ENCODE measurements around the gene AFF1.

AFF1 gene

GRCh38 chr4:87086143-87086805 is 151.5 kb downstream of the AFF1 start:
- 91 to 96% methylated on average over 4 to 7 of the region's 12 CpGs for WGBS, 2 experiments (ENCODE audit: insufficient coverage in 2 of 2)
- no peak overlapping the region for H3K27ac ChIP-seq (ENCODE audit: low read depth, low read length, severe bottlenecking)
- H3K4me1 ChIP-seq (ENCODE audit: control insufficient read depth, insufficient read depth, low read length, poor library complexity, severe bottlenecking): no peaks in the 10 kb centered on the region
- H3K36me3 ChIP-seq (ENCODE audit: control insufficient read depth, insufficient read depth, low read length): peaks cover 9% of the 10 kb centered on the region
- H3K9me3 ChIP-seq (ENCODE audit: control insufficient read depth, low read length): no peaks in the 10 kb centered on the region
- H3K4me3 ChIP-seq (ENCODE audit: extremely low read depth, insufficient read depth, low read length, poor library complexity, severe bottlenecking): no peak overlapping the region

- Histone ChIP-seq H3K27ac (ENCODE audit: low read depth, low read length, severe bottlenecking) (no peak overlapping the region), H3K4me1 (ENCODE audit: control insufficient read depth, insufficient read depth, low read length, poor library complexity, severe bottlenecking) (no peaks in the 10 kb centered on the region), H3K36me3 (ENCODE audit: control insufficient read depth, insufficient read depth, low read length) (peaks cover 11% of the 10 kb centered on the region), H3K4me3 (ENCODE audit: extremely low read depth, insufficient read depth, low read length, poor library complexity, severe bottlenecking) (no peak overlapping the region), H3K9me3 (ENCODE audit: control insufficient read depth, low read length) (no peaks in the 10 kb centered on the region)
- WGBS, 2 experiments (ENCODE audit: insufficient coverage in 2 of 2): 94 to 100% methylated on average over 1 of the region's 1 CpG
These were observed 152.2 kb downstream of the AFF1 start for GRCh38 chr4:87087015-87087414.

- H3K4me3 ChIP-seq (ENCODE audit: extremely low read depth, insufficient read depth, low read length, poor library complexity, severe bottlenecking): no peak overlapping the region
These were observed 152.6 kb downstream of the AFF1 start for GRCh38 chr4:87087420-87087819.

GRCh38 chr4:87088186-87088585 is 153.4 kb downstream of the AFF1 start:
- Histone ChIP-seq H3K9me3 (ENCODE audit: control insufficient read depth, low read length) (no peaks in the 10 kb centered on the region), H3K27ac (ENCODE audit: low read depth, low read length, severe bottlenecking) (no peak overlapping the region), H3K36me3 (ENCODE audit: control insufficient read depth, insufficient read depth, low read length) (peaks cover 12% of the 10 kb centered on the region), H3K4me1 (ENCODE audit: control insufficient read depth, insufficient read depth, low read length, poor library complexity, severe bottlenecking) (no peaks in the 10 kb centered on the region), H3K4me3 (ENCODE audit: extremely low read depth, insufficient read depth, low read length, poor library complexity, severe bottlenecking) (no peak overlapping the region)
- 94 to 95% methylated on average over 8 of the region's 8 CpGs for WGBS, 2 experiments (ENCODE audit: insufficient coverage in 2 of 2)

More at GRCh38 chr4:87087420-87087819, 152.6 kb downstream of the AFF1 start:
- H3K27ac ChIP-seq (ENCODE audit: low read depth, low read length, severe bottlenecking): no peak overlapping the region
- 92 to 100% methylated on average over 1 of the region's 1 CpG for WGBS, 2 experiments (ENCODE audit: insufficient coverage in 2 of 2)
- H3K9me3 ChIP-seq (ENCODE audit: control insufficient read depth, low read length): no peaks in the 10 kb centered on the region
- peaks cover 12% of the 10 kb centered on the region for H3K36me3 ChIP-seq (ENCODE audit: control insufficient read depth, insufficient read depth, low read length)
- no peaks in the 10 kb centered on the region for H3K4me1 ChIP-seq (ENCODE audit: control insufficient read depth, insufficient read depth, low read length, poor library complexity, severe bottlenecking)

- WGBS, 2 experiments (ENCODE audit: insufficient coverage in 2 of 2): 100% methylated on average over 1 of the region's 3 CpGs; no CpG with 5 or more reads in 1 of the 2 experiments
- H3K27ac ChIP-seq (ENCODE audit: low read depth, low read length, severe bottlenecking): no peak overlapping the region
These were observed 154.6 kb downstream of the AFF1 start for GRCh38 chr4:87089368-87089767.

GRCh38 chr4:87090305-87090704 is 155.5 kb downstream of the AFF1 start:
- no CpG with 5 or more reads among the region's 3 CpGs for WGBS, 2 experiments (ENCODE audit: insufficient coverage in 2 of 2)
- no peak overlapping the region for H3K4me3 ChIP-seq (ENCODE audit: extremely low read depth, insufficient read depth, low read length, poor library complexity, severe bottlenecking)
- no peaks in the 10 kb centered on the region for H3K4me1 ChIP-seq (ENCODE audit: control insufficient read depth, insufficient read depth, low read length, poor library complexity, severe bottlenecking)
- H3K27ac ChIP-seq (ENCODE audit: low read depth, low read length, severe bottlenecking): no peak overlapping the region
- H3K9me3 ChIP-seq (ENCODE audit: control insufficient read depth, low read length): no peaks in the 10 kb centered on the region
- H3K36me3 ChIP-seq (ENCODE audit: control insufficient read depth, insufficient read depth, low read length): peaks cover 24% of the 10 kb centered on the region

More at GRCh38 chr4:87089368-87089767, 154.6 kb downstream of the AFF1 start:
- Histone ChIP-seq H3K4me3 (ENCODE audit: extremely low read depth, insufficient read depth, low read length, poor library complexity, severe bottlenecking) (no peak overlapping the region), H3K4me1 (ENCODE audit: control insufficient read depth, insufficient read depth, low read length, poor library complexity, severe bottlenecking) (no peaks in the 10 kb centered on the region), H3K36me3 (ENCODE audit: control insufficient read depth, insufficient read depth, low read length) (peaks cover 20% of the 10 kb centered on the region), H3K9me3 (ENCODE audit: control insufficient read depth, low read length) (no peaks in the 10 kb centered on the region)

GRCh38 chr4:87092389-87093141 is 157.8 kb downstream of the AFF1 start:
- no peak overlapping the region for H3K4me3 ChIP-seq (ENCODE audit: extremely low read depth, insufficient read depth, low read length, poor library complexity, severe bottlenecking)
- WGBS, 2 experiments (ENCODE audit: insufficient coverage in 2 of 2): 88 to 100% methylated on average over 1 of the region's 4 CpGs
- H3K4me1 ChIP-seq (ENCODE audit: control insufficient read depth, insufficient read depth, low read length, poor library complexity, severe bottlenecking): peaks cover 3% of the 10 kb centered on the region
- H3K9me3 ChIP-seq (ENCODE audit: control insufficient read depth, low read length): no peaks in the 10 kb centered on the region
- peaks cover 24% of the 10 kb centered on the region for H3K36me3 ChIP-seq (ENCODE audit: control insufficient read depth, insufficient read depth, low read length)
- no peak overlapping the region for H3K27ac ChIP-seq (ENCODE audit: low read depth, low read length, severe bottlenecking)

- peaks cover 3% of the 10 kb centered on the region for H3K4me1 ChIP-seq (ENCODE audit: control insufficient read depth, insufficient read depth, low read length, poor library complexity, severe bottlenecking)
- no peak overlapping the region for H3K4me3 ChIP-seq (ENCODE audit: extremely low read depth, insufficient read depth, low read length, poor library complexity, severe bottlenecking)
- WGBS, 2 experiments (ENCODE audit: insufficient coverage in 2 of 2): 34 to 54% methylated on average over 3 to 4 of the region's 4 CpGs
- no peak overlapping the region for H3K27ac ChIP-seq (ENCODE audit: low read depth, low read length, severe bottlenecking)
- no peaks in the 10 kb centered on the region for H3K9me3 ChIP-seq (ENCODE audit: control insufficient read depth, low read length)
- H3K36me3 ChIP-seq (ENCODE audit: control insufficient read depth, insufficient read depth, low read length): peaks cover 24% of the 10 kb centered on the region
These were observed 158.8 kb downstream of the AFF1 start for GRCh38 chr4:87093443-87094123.

GRCh38 chr4:87097075-87097474 is 162.3 kb downstream of the AFF1 start:
- H3K9me3 ChIP-seq (ENCODE audit: control insufficient read depth, low read length): no peaks in the 10 kb centered on the region
- 40% methylated on average over 1 of the region's 4 CpGs; no CpG with 5 or more reads in 1 of the 2 experiments for WGBS, 2 experiments (ENCODE audit: insufficient coverage in 2 of 2)
- no peak overlapping the region for H3K4me3 ChIP-seq (ENCODE audit: extremely low read depth, insufficient read depth, low read length, poor library complexity, severe bottlenecking)
- H3K4me1 ChIP-seq (ENCODE audit: control insufficient read depth, insufficient read depth, low read length, poor library complexity, severe bottlenecking): peaks cover 3% of the 10 kb centered on the region
- H3K36me3 ChIP-seq (ENCODE audit: control insufficient read depth, insufficient read depth, low read length): peaks cover 20% of the 10 kb centered on the region
- H3K27ac ChIP-seq (ENCODE audit: low read depth, low read length, severe bottlenecking): no peak overlapping the region

- 67 to 83% methylated on average over 1 of the region's 1 CpG for WGBS, 2 experiments (ENCODE audit: insufficient coverage in 2 of 2)
- no peak overlapping the region for H3K4me3 ChIP-seq (ENCODE audit: extremely low read depth, insufficient read depth, low read length, poor library complexity, severe bottlenecking)
- H3K9me3 ChIP-seq (ENCODE audit: control insufficient read depth, low read length): no peaks in the 10 kb centered on the region
- no peak overlapping the region for H3K27ac ChIP-seq (ENCODE audit: low read depth, low read length, severe bottlenecking)
- H3K36me3 ChIP-seq (ENCODE audit: control insufficient read depth, insufficient read depth, low read length): peaks cover 8% of the 10 kb centered on the region
- H3K4me1 ChIP-seq (ENCODE audit: control insufficient read depth, insufficient read depth, low read length, poor library complexity, severe bottlenecking): peaks cover 12% of the 10 kb centered on the region
These were observed 165.4 kb downstream of the AFF1 start for GRCh38 chr4:87100168-87100567.

Measured in mesodermal cell (in vitro differentiated cells).